B cell (primary cell): ENCODE data around the gene QRFP. TPM values are rescaled to one million over a fixed set of nuclear protein-coding genes. Genes with fewer than 3 reads are reported as not detected.

Experiments used
- ATAC-seq: fragments of 200-7000 bp; cut with Tn5 transposase; one replicate; pipeline ENCODE4 v1.10.0; 2021; ENCODE audit warnings: low read depth, mild to moderate bottlenecking, moderate number of reproducible peaks, moderate library complexity
- CTCF ChIA-PET: fragments of 350-600 bp; sonication (Branson Sonifier 250); formaldehyde crosslinking; loops from one replicate; lab custom pipeline; 2021; ENCODE audit warnings: antibody characterized with exemption, inconsistent platforms; lab: Charles Lee
- POLR2A ChIA-PET: fragments of 350-600 bp; sonication (Branson Sonifier 250); formaldehyde crosslinking; loops from one replicate; lab custom pipeline; 2021; ENCODE audit warnings: antibody characterized with exemption; lab: Charles Lee
- DNase-seq: peaks from one replicate; pipeline ENCODE4 v3.0.0; 2013
- H2AFZ ChIP-seq: 2 replicates; pipeline ENCODE4 v1.6.1; 2012; ENCODE audit warnings: mild to moderate bottlenecking, low read depth, low read length; ENCODE audit not compliant: insufficient read depth, poor library complexity, severe bottlenecking
- H3K27ac ChIP-seq, 2 donors: 1 replicate in 1 of 2; 2 replicates in 1 of 2; pipeline ENCODE4 v1.5.1; 2012 to 2013; ENCODE audit warnings: low read length in 2 of 2, mild to moderate bottlenecking in 2 of 2, moderate library complexity in 1 of 2
- H3K27me3 ChIP-seq, 4 experiments: fragments of 200-600 bp in 1 of 4; sonication (generic) in 1 of 4; replicated peaks in 1 of 4; 1 replicate in 2 of 4; 2 replicates in 2 of 4; pipeline versions ENCODE4 v1.6.1 to v1.7.0; 2013 to 2016; ENCODE audit warnings: low read length in 3 of 4, mild to moderate bottlenecking in 2 of 4, mixed read lengths in 1 of 4, moderate library complexity in 1 of 4; ENCODE audit not compliant: insufficient read depth in 4 of 4, control insufficient read depth in 3 of 4; ENCODE audit errors: control extremely low read depth in 1 of 4
- H3K36me3 ChIP-seq, 2 experiments: replicated peaks in 1 of 2; 1 replicate in 1 of 2; 2 replicates in 1 of 2; pipeline versions ENCODE4 v1.6.1 to v1.7.1; 2013; ENCODE audit warnings: low read length in 1 of 2; ENCODE audit not compliant: insufficient read depth in 2 of 2, control insufficient read depth in 1 of 2; ENCODE audit errors: control extremely low read depth in 1 of 2, extremely low read depth in 1 of 2
- H3K4me1 ChIP-seq, 2 donors: fragments of 200-600 bp in 1 of 2; sonication (generic) in 1 of 2; 1 replicate in 1 of 2; 2 replicates in 1 of 2; pipeline versions ENCODE4 v1.5.1 to v1.6.1; 2013 to 2017; ENCODE audit warnings: low read length in 2 of 2; ENCODE audit not compliant: control insufficient read depth in 2 of 2, insufficient read depth in 2 of 2
- H3K4me2 ChIP-seq: replicated peaks from 2 replicates; pipeline ENCODE3; 2012; ENCODE audit warnings: mild to moderate bottlenecking, low read depth, low read length; ENCODE audit not compliant: poor library complexity, severe bottlenecking
- H3K4me3 ChIP-seq, 5 experiments: fragments of 200-600 bp in 1 of 5; sonication (generic) in 1 of 5; 1 replicate in 3 of 5; 2 replicates in 2 of 5; pipeline versions ENCODE4 v1.5.1 to v1.7.0; 2011 to 2016; ENCODE audit warnings: low read length in 4 of 5, mild to moderate bottlenecking in 4 of 5, low read depth in 2 of 5, control low read depth in 1 of 5, moderate library complexity in 1 of 5; ENCODE audit not compliant: insufficient read depth in 1 of 5; ENCODE audit errors: control extremely low read depth in 1 of 5, extremely low read depth in 1 of 5
- H3K79me2 ChIP-seq: fragments of 200-600 bp; sonication (generic); one replicate; pipeline ENCODE4 v1.6.0; 2016; ENCODE audit warnings: low read length; ENCODE audit not compliant: control insufficient read depth, insufficient read depth
- H3K9ac ChIP-seq: fragments of 200-600 bp; sonication (generic); 2 replicates; pipeline ENCODE4 v1.6.1; 2017; ENCODE audit warnings: mild to moderate bottlenecking, low read length, moderate library complexity
- H3K9me3 ChIP-seq, 3 donors: one replicate each; pipeline versions ENCODE4 v1.6.1 to v1.7.1; 2013; ENCODE audit warnings: low read length in 2 of 3; ENCODE audit not compliant: control insufficient read depth in 2 of 3, insufficient read depth in 1 of 3; ENCODE audit errors: control extremely low read depth in 1 of 3
- H4K20me1 ChIP-seq: 2 replicates; pipeline ENCODE4 v1.6.0; 2012; ENCODE audit warnings: mild to moderate bottlenecking, low read length; ENCODE audit not compliant: insufficient read depth, control insufficient read depth, poor library complexity, severe bottlenecking
- H3K27ac Mint-ChIP-seq: one replicate; pipeline ENCODE4 v1.8.0; 2021; ENCODE audit warnings: mixed read lengths
- H3K27me3 Mint-ChIP-seq: one replicate; pipeline ENCODE4 v1.8.0; 2021; ENCODE audit warnings: mixed read lengths
- H3K4me1 Mint-ChIP-seq: one replicate; pipeline ENCODE4 v1.8.0; 2021; ENCODE audit warnings: mixed read lengths
- H3K4me3 Mint-ChIP-seq: one replicate; pipeline ENCODE4 v1.8.0; 2021; ENCODE audit warnings: mixed read lengths
- H3K9me3 Mint-ChIP-seq: one replicate; pipeline ENCODE4 v1.8.0; 2022; ENCODE audit warnings: mixed read lengths; ENCODE audit not compliant: insufficient read depth
- EZH2 ChIP-seq: IDR thresholded peaks from 2 replicates; pipeline ENCODE4 v1.6.1; 2012; ENCODE audit warnings: borderline replicate concordance, low read depth, mild to moderate bottlenecking, moderate library complexity, low read length; ENCODE audit not compliant: insufficient read depth, poor library complexity, severe bottlenecking
- WGBS: methylation state at CpG from one replicate; pipeline ENCODE4 v1.1.5; 2013; ENCODE audit warnings: missing lambda C conversion rate; ENCODE audit not compliant: insufficient coverage; 5-methylcytosine and 5-hydroxymethylcytosine counted together
- intact Hi-C: fragments of 100-400 bp; cut with micrococcal nuclease; formaldehyde crosslinking; loops from one replicate; pipeline ENCODE4 v1.10.0; 2022
- polyA plus RNA-seq: library from polyadenylated mRNA; depleted of rRNA; stranded (reverse); fragments of >200 nt; gene quantifications from 2 replicates; pipeline ENCODE4 v1.2.3, GENCODE V29; 2012
- total RNA-seq, 2 donors: library from RNA; stranded (reverse); fragments of 120-200 nt in 1 of 2; gene quantifications; 1 replicate in 1 of 2; 2 replicates in 1 of 2; pipeline versions ENCODE4 v1.2.3 to v1.2.4, GENCODE V29; 2013 to 2022
- TF ChIP-seq, protein P1 (sequence below): fragments of 200-600 bp; IDR thresholded peaks from one replicate; pipeline ENCODE4 v1.8.0; 2022; ENCODE audit warnings: antibody characterized with exemption, mild to moderate bottlenecking

Gene QRFP
- total and polyA plus RNA-seq, 2 donors (not counting 1 experiment from before 2014, with no cell fraction given) = 0.07 TPM; not detected in 1

DNA sequence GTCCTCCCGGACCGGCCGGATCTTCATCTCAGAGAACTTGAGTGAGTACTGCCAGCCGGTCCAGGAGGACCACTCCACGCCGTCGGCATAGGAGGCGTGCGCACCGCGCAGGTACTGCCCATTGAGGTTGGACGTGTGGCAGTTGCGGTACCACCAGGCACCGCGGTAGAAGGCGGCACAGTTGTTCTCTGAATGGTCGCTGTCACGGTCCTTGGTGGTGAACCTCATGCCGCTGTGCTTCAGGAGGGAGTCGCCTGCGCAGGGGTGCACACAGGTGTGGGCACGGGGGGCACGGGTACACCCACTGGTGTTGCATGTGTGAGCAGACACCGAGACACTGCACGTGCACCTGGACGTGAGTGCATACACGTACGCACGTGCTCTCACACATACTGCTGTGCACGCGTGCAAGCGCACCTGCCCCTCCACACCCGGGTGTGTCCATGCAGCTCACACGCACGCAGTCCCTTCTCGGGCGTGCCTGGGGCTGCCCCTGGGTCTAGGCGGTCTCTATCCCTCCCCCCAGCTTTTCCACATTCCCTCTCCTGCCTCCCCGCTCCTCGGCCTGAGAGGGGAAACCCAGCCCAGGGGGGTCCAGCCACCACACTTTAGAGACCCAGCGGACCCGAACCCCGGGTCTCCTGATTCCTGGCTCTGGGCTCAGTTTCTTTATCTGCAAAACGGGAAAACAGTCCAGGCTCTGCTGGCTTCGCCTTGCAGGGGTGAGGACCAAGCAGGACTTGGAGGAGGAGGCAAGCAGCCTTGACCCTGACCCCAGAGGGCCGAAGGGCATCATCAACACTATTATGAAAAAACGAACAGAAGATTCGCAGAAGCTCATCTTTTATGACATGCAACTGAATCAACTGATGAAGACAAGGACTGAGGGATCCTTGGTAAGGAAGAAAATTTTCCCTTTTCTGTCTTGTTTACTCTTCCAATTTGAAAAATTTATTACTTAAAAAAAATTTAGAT is 7.7 kb upstream of the QRFP start:
- Mint-ChIP-seq H3K4me1 (no peaks in the 10 kb centered on the region), H3K9me3 (no peaks in the 10 kb centered on the region), H3K27ac (no peak overlapping the region), H3K4me3 (no peak overlapping the region), H3K27me3 (peaks cover 5% of the 10 kb centered on the region)
- Histone ChIP-seq H3K4me1 (no peaks in the 10 kb centered on the region), H3K27me3 (peaks cover 0 to 8% (median 0%) of the 10 kb centered on the region in 4 experiments), H3K4me2 (no peak overlapping the region), H3K4me3 (no peak overlapping the region), H4K20me1 (no peaks in the 10 kb centered on the region), H3K9me3 (peaks cover 0 to 8% (median 0%) of the 10 kb centered on the region in 3 donors), H3K36me3 (no peaks in the 10 kb centered on the region), H2AFZ (no peak overlapping the region), H3K79me2 (no peaks in the 10 kb centered on the region), H3K27ac (no peak overlapping the region), H3K9ac (no peak overlapping the region)
- ATAC-seq = no peak
- intact Hi-C loops = no loop called here
- WGBS = 91% methylated on average over 44 of the region's 48 CpGs
- TF ChIP-seq EZH2 = no peak
- no peak for DNase-seq
- POLR2A ChIA-PET = no interaction called here
- CTCF ChIA-PET = interaction anchor here (1.2 kb wide), 1 partner anchor 203 kb away, joined by 3 read pairs; no protein-coding TSS in a partner anchor

DNA sequence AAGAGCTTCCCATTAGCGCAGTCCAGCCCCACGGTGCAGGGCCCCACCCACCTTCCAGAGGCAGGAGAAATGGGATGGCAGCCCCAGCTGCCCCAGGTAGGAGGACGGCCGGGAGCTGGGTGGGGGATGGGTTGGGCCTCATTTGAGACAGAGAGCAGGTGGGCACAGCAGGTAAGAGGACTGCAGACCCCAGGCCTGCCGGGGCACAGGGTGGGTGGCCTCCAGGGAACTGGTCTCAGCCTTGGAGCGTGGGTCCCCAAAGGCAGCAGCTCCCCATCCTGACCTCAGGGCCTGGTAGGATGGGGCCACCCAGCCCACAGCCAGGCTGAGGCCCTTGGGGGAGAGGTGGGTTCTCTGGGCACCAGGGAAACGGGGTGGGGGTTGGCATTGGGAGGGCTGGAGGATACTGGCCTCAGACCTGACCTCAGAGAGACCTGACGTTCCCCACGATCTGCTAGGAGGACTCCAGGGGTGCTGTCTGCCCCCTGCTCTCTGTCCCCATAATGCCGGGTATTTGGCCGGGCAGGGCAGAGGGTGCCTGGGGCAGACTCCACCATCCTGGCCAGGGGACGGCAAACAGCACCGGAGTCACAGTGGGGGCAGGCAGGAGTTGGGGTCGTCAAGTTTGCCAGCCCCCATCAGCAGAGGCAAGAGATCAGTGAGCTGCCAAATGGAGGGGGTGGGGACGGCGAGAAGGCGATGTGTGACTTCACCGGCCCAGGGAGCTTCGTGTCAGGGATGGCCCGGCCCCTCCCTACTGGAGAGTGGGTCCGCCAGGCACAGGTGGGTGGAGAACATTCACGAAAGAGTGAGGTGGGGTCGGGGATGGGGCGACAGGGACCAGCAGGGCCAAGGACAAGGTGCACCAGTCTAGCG is 6.8 kb upstream of the QRFP start:
- ATAC-seq (no peak), DNase-seq (no peak)
- no peaks in the 10 kb centered on the region for H3K4me1 ChIP-seq
- no peak overlapping the region for H3K9ac ChIP-seq
- Mint-ChIP-seq H3K4me1 (no peaks in the 10 kb centered on the region), H3K4me3 (no peak overlapping the region), H3K9me3 (no peaks in the 10 kb centered on the region), H3K27ac (no peak overlapping the region), H3K27me3 (peaks cover 5% of the 10 kb centered on the region)
- no peak overlapping the region for H2AFZ ChIP-seq
- 80% methylated on average over 23 of the region's 25 CpGs for WGBS
- TF ChIP-seq, protein P1, sequence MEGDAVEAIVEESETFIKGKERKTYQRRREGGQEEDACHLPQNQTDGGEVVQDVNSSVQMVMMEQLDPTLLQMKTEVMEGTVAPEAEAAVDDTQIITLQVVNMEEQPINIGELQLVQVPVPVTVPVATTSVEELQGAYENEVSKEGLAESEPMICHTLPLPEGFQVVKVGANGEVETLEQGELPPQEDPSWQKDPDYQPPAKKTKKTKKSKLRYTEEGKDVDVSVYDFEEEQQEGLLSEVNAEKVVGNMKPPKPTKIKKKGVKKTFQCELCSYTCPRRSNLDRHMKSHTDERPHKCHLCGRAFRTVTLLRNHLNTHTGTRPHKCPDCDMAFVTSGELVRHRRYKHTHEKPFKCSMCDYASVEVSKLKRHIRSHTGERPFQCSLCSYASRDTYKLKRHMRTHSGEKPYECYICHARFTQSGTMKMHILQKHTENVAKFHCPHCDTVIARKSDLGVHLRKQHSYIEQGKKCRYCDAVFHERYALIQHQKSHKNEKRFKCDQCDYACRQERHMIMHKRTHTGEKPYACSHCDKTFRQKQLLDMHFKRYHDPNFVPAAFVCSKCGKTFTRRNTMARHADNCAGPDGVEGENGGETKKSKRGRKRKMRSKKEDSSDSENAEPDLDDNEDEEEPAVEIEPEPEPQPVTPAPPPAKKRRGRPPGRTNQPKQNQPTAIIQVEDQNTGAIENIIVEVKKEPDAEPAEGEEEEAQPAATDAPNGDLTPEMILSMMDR = no peak
- TF ChIP-seq EZH2 = no peak
- no peaks in the 10 kb centered on the region for H3K36me3 ChIP-seq
- intact Hi-C loops = no loop called here
- CTCF ChIA-PET = no interaction called here
- H3K4me2 ChIP-seq = no peak overlapping the region
- POLR2A ChIA-PET = no interaction called here
- peaks cover 0 to 8% (median 0%) of the 10 kb centered on the region in 4 experiments for H3K27me3 ChIP-seq
- H4K20me1 ChIP-seq = no peaks in the 10 kb centered on the region
- no peak overlapping the region for H3K27ac ChIP-seq
- no peak overlapping the region for H3K4me3 ChIP-seq
- no peaks in the 10 kb centered on the region for H3K79me2 ChIP-seq
- peaks cover 0 to 8% (median 0%) of the 10 kb centered on the region in 3 donors for H3K9me3 ChIP-seq
